BJ (cell line): ENCODE results near the gene HOXA10. TPM values are rescaled to one million over a fixed set of nuclear protein-coding genes. Genes with fewer than 3 reads are reported as not detected.

Experiments
- CTCF ChIA-PET: fragments of 350-600 bp; formaldehyde crosslinking; extraction: SDS; loops from one replicate; lab custom pipeline; 2021; ENCODE audit warnings: antibody characterized with exemption, inconsistent platforms; lab: Yijun Ruan, JAX
- POLR2A ChIA-PET: fragments of 300-600 bp; sonication (Branson Sonifier 250); formaldehyde crosslinking; extraction: SDS; loops from one replicate; lab custom pipeline; 2021; ENCODE audit warnings: antibody characterized with exemption; lab: Charles Lee
- DNase-seq: peaks from one replicate; pipeline ENCODE4 v3.0.0-alpha.2; 2011; ENCODE audit warnings: low read depth
- H3K27me3 ChIP-seq: 2 replicates; pipeline ENCODE4 v1.6.0; 2011; ENCODE audit warnings: low read length; ENCODE audit not compliant: control insufficient read depth, insufficient read depth
- H3K36me3 ChIP-seq: 2 replicates; pipeline ENCODE4 v1.5.1; 2011; ENCODE audit warnings: low read length; ENCODE audit not compliant: control insufficient read depth, insufficient read depth
- H3K4me3 ChIP-seq: 2 replicates; pipeline ENCODE4 v1.5.1; 2011; ENCODE audit warnings: low read depth, mild to moderate bottlenecking, control low read depth, low read length
- polyA plus RNA-seq: library from polyadenylated mRNA; depleted of rRNA; stranded (reverse); fragments of >200 nt; gene quantifications from 2 replicates; pipeline ENCODE4 v1.2.3, GENCODE V29; 2011
- TF ChIP-seq, protein P1 (sequence below): IDR thresholded peaks from 2 replicates; pipeline ENCODE4 v1.5.1; 2011; ENCODE audit warnings: low read depth, mild to moderate bottlenecking, control low read depth, inconsistent platforms, low read length, moderate library complexity; ENCODE audit not compliant: insufficient read depth

The HOXA10 gene
- polyA plus RNA-seq, 1 experiment, result 54.7 TPM

DNA sequence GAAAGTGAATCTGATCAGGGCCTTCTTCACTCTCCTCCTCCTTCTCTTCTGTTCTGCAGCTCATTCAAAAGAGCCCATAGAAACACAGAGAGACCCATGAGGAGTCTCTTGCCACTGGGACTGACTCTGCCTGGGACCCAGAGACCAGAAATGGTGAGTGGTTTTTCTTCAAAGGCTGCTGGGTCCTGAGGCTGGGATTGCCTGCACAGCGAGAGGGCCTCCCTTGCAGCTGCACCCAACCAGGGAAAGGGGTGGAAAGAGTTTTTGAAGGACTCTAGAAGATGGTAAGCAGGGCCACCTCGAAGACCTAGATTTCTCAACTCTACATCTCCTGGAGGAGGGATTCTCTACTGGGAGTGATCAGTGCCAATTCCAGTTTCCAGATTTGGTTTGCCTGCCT lies 41.2 kb upstream of the HOXA10 start:
- no peak overlapping the region for H3K4me3 ChIP-seq
- CTCF ChIA-PET, result interaction anchor here (1.0 to 1.3 kb wide), 2 partner anchors 8 to 10 kb away, joined by 5 read pairs; no protein-coding TSS in a partner anchor
- POLR2A ChIA-PET, result no interaction called here
- TF ChIP-seq, protein P1, sequence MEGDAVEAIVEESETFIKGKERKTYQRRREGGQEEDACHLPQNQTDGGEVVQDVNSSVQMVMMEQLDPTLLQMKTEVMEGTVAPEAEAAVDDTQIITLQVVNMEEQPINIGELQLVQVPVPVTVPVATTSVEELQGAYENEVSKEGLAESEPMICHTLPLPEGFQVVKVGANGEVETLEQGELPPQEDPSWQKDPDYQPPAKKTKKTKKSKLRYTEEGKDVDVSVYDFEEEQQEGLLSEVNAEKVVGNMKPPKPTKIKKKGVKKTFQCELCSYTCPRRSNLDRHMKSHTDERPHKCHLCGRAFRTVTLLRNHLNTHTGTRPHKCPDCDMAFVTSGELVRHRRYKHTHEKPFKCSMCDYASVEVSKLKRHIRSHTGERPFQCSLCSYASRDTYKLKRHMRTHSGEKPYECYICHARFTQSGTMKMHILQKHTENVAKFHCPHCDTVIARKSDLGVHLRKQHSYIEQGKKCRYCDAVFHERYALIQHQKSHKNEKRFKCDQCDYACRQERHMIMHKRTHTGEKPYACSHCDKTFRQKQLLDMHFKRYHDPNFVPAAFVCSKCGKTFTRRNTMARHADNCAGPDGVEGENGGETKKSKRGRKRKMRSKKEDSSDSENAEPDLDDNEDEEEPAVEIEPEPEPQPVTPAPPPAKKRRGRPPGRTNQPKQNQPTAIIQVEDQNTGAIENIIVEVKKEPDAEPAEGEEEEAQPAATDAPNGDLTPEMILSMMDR, result no peak
- H3K27me3 ChIP-seq, result no peaks in the 10 kb centered on the region
- H3K36me3 ChIP-seq, result no peaks in the 10 kb centered on the region
- DNase-seq, result no peak

GRCh38 chr7:27214239-27214950 lies 40.3 kb upstream of the HOXA10 start:
- Histone ChIP-seq H3K36me3 (no peaks in the 10 kb centered on the region), H3K4me3 (no peak overlapping the region), H3K27me3 (no peaks in the 10 kb centered on the region)
- ChIA-PET CTCF (no interaction called here), POLR2A (no interaction called here)
- TF ChIP-seq, protein P1, result no peak
- no peak for DNase-seq

- POLR2A ChIA-PET, result no interaction called here
- Histone ChIP-seq H3K36me3 (no peaks in the 10 kb centered on the region), H3K27me3 (no peaks in the 10 kb centered on the region), H3K4me3 (no peak overlapping the region)
- CTCF ChIA-PET, result interaction anchor here (1.7 kb wide), 1 partner anchor 12 kb away, joined by 3 read pairs; no protein-coding TSS in a partner anchor
- no peak for DNase-seq
- TF ChIP-seq, protein P1, result no peak
Measured at GRCh38 chr7:27213433-27214238, 39.5 kb upstream of the HOXA10 start.

DNA sequence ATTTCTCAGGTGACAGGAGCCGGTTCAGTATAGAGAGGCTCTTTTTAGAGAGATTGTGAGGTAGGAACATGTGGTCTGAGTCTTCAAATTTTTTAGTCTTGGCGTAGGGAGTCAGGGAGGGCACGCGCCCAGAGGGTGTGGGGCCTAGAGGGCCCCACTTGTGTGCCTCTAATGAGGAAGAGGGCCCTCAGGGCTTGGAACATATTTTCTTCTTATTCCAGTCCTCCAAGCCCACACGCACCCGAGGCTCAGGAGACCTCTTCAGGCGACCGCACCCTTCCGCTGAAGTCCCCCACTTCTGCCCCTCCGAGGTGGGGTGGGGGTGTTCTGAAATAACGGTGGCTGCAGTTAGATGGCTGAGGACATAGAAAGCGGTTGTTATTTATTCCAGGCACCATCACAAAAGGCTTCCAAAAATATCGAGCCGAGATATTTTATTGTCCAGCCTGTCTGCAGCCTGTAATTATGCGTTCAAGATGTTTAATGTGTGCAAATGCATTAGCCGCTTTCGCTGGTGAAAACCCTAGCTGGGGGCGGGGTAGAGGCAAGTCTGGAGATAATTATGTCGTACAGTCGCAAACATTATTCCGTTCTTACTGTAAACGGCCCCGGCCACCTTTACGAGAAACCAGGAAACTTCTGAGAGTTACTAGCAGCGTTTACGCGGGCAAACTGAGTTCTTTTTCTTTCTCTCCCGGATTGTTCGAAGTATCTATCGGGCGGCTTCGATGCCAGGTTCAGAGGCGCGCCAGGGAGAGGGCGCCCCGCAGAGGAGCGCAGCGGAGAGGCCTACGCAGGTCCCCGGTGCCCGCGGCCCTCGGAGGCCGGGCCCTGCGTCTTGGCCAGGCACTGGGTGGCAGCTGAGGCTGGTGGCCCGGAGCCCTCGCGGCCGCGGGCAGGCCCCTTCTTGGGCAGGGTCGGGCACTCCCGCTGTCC lies 38.6 kb upstream of the HOXA10 start:
- Histone ChIP-seq H3K27me3 (no peaks in the 10 kb centered on the region), H3K36me3 (no peaks in the 10 kb centered on the region), H3K4me3 (no peak overlapping the region)
- TF ChIP-seq, protein P1, result no peak
- DNase-seq, result no peak
- CTCF ChIA-PET, result interaction anchor here (1.7 kb wide), 2 partner anchors 10 to 11 kb away, joined by 3 to 4 read pairs; no protein-coding TSS in a partner anchor
- POLR2A ChIA-PET, result no interaction called here
